ENCODE data around the gene CAPN10.
"Not testable (repeated sequence)": the region's sequence is repeated elsewhere in the genome, so short reads cannot be mapped to it uniquely, and the experiment has no call there.

Gene CAPN10

GRCh38 chr2:240557808-240558207 is 28.7 kb upstream of the CAPN10 start, which contains the start of gene ANKMY1:
Gene ANKMY1 (minus strand): TSS chr2:240557988. CDS start chr2:240557335, 653 bp downstream.
- CTCF ChIA-PET: interaction anchor here (1.2 to 1.4 kb wide), 2 partner anchors 8 to 44 kb away, joined by 3 to 7 read pairs; no protein-coding TSS in a partner anchor
- Mint-ChIP-seq H3K36me3 (peaks cover 46% of the 10 kb centered on the region), H3K4me3 (peak within 1 kb of the TSS; percentile 80), H3K9me3 (no peaks in the 10 kb centered on the region), H3K4me1 (peaks cover 50% of the 10 kb centered on the region), H3K27me3 (no peaks in the 10 kb centered on the region), H3K27ac (peak within 1 kb of the TSS; percentile 28)
- peak; percentile 78 for DNase-seq

- H3K27ac Mint-ChIP-seq: no peak overlapping the region
- no peaks in the 10 kb centered on the region for H3K27me3 Mint-ChIP-seq
- H3K4me3 Mint-ChIP-seq: peak overlapping the region; percentile 80
- H3K9me3 Mint-ChIP-seq: no peaks in the 10 kb centered on the region
- peaks cover 46% of the 10 kb centered on the region for H3K36me3 Mint-ChIP-seq
- peaks cover 55% of the 10 kb centered on the region for H3K4me1 Mint-ChIP-seq
- DNase-seq: peak; percentile 18
- CTCF ChIA-PET: interaction anchor here (1.2 kb wide), 1 partner anchor 44 kb away, joined by 3 read pairs; no protein-coding TSS in a partner anchor
These were observed 28.2 kb upstream of the CAPN10 start for GRCh38 chr2:240558236-240558761.

GRCh38 chr2:240559286-240559685 is 27.2 kb upstream of the CAPN10 start:
- H3K36me3 Mint-ChIP-seq: peaks cover 54% of the 10 kb centered on the region
- CTCF ChIA-PET: no interaction called here
- no peaks in the 10 kb centered on the region for H3K9me3 Mint-ChIP-seq
- peaks cover 65% of the 10 kb centered on the region for H3K4me1 Mint-ChIP-seq
- no peak for DNase-seq
- H3K27me3 Mint-ChIP-seq: no peaks in the 10 kb centered on the region
- H3K4me3 Mint-ChIP-seq: peak overlapping the region; percentile 80
- no peak overlapping the region for H3K27ac Mint-ChIP-seq

GRCh38 chr2:240560084-240560479 is 26.5 kb upstream of the CAPN10 start, which contains the start of gene DUSP28:
Gene DUSP28 (plus strand): TSS chr2:240560357. CDS start chr2:240560685, 328 bp downstream.
- CTCF ChIA-PET: interaction anchor here (7.9 kb wide), 1 partner anchor 24 kb away, joined by 100 read pairs; the partner anchor contains the start of gene CAPN10
- Mint-ChIP-seq H3K27me3 (no peaks in the 10 kb centered on the region), H3K9me3 (no peaks in the 10 kb centered on the region), H3K4me3 (peak within 1 kb of the TSS; percentile 82), H3K4me1 (peaks cover 73% of the 10 kb centered on the region), H3K36me3 (peaks cover 55% of the 10 kb centered on the region), H3K27ac (peak within 1 kb of the TSS; percentile 90)
- peak; percentile 93 for DNase-seq

GRCh38 chr2:240560480-240561324 is 25.8 kb upstream of the CAPN10 start:
- no peaks in the 10 kb centered on the region for H3K27me3 Mint-ChIP-seq
- H3K27ac Mint-ChIP-seq: peak overlapping the region; percentile 90
- H3K9me3 Mint-ChIP-seq: no peaks in the 10 kb centered on the region
- peaks cover 58% of the 10 kb centered on the region for H3K36me3 Mint-ChIP-seq
- DNase-seq: peak; percentile 100
- CTCF ChIA-PET: interaction anchor here (1.5 to 7.9 kb wide), 2 partner anchors 24 to 46 kb away, joined by 4 to 100 read pairs; partner anchors contain the start of gene CAPN10
- peak overlapping the region; percentile 82 for H3K4me3 Mint-ChIP-seq
- H3K4me1 Mint-ChIP-seq: peaks cover 79% of the 10 kb centered on the region

- CTCF ChIA-PET: interaction anchor here (0.7 to 7.9 kb wide), 3 partner anchors 23 to 48 kb away, joined by 3 to 100 read pairs (median 4); partner anchors contain the start of gene CAPN10
- peak; percentile 27 for DNase-seq
- H3K9me3 Mint-ChIP-seq: no peaks in the 10 kb centered on the region
- H3K4me3 Mint-ChIP-seq: peak overlapping the region; percentile 82
- H3K27me3 Mint-ChIP-seq: no peaks in the 10 kb centered on the region
- peaks cover 78% of the 10 kb centered on the region for H3K4me1 Mint-ChIP-seq
- peak overlapping the region; percentile 90 for H3K27ac Mint-ChIP-seq
- H3K36me3 Mint-ChIP-seq: peaks cover 57% of the 10 kb centered on the region
These were observed 25.1 kb upstream of the CAPN10 start for GRCh38 chr2:240561325-240561971.

- not testable (repeated sequence) for H3K4me3 Mint-ChIP-seq, H3K9me3 Mint-ChIP-seq, H3K27me3 Mint-ChIP-seq, H3K27ac Mint-ChIP-seq
- peak; percentile 7 for DNase-seq
- CTCF ChIA-PET: interaction anchor here (1.2 to 7.9 kb wide), 2 partner anchors 21 to 49 kb away, joined by 4 to 100 read pairs; partner anchors contain the start of gene CAPN10
- H3K4me1 Mint-ChIP-seq: peaks cover 71% of the 10 kb centered on the region
- H3K36me3 Mint-ChIP-seq: peaks cover 51% of the 10 kb centered on the region
These were observed 23.3 kb upstream of the CAPN10 start for GRCh38 chr2:240563231-240563630.

GRCh38 chr2:240563951-240564560 is 22.5 kb upstream of the CAPN10 start:
- DNase-seq: peak; percentile 15
- CTCF ChIA-PET: interaction anchor here (1.2 to 7.9 kb wide), 5 partner anchors 12 to 57 kb away, joined by 4 to 100 read pairs (median 10); partner anchors contain the start of gene CAPN10
- Mint-ChIP-seq H3K9me3 (no peaks in the 10 kb centered on the region), H3K27ac (peak overlapping the region; percentile 95), H3K36me3 (peaks cover 43% of the 10 kb centered on the region), H3K4me3 (peak overlapping the region; percentile 91), H3K27me3 (no peaks in the 10 kb centered on the region), H3K4me1 (peaks cover 63% of the 10 kb centered on the region)

GRCh38 chr2:240564561-240565332 is 21.8 kb upstream of the CAPN10 start:
- peak; percentile 57 for DNase-seq
- H3K27ac Mint-ChIP-seq: peak overlapping the region; percentile 95
- H3K4me1 Mint-ChIP-seq: peaks cover 62% of the 10 kb centered on the region
- no peaks in the 10 kb centered on the region for H3K27me3 Mint-ChIP-seq
- CTCF ChIA-PET: interaction anchor here (0.9 to 7.9 kb wide), 5 partner anchors 13 to 57 kb away, joined by 3 to 100 read pairs (median 10); partner anchors contain the start of gene CAPN10
- peak overlapping the region; percentile 91 for H3K4me3 Mint-ChIP-seq
- H3K36me3 Mint-ChIP-seq: peaks cover 44% of the 10 kb centered on the region
- no peaks in the 10 kb centered on the region for H3K9me3 Mint-ChIP-seq

- H3K27me3 Mint-ChIP-seq: no peaks in the 10 kb centered on the region
- peaks cover 67% of the 10 kb centered on the region for H3K4me1 Mint-ChIP-seq
- no peaks in the 10 kb centered on the region for H3K9me3 Mint-ChIP-seq
- peak overlapping the region; percentile 91 for H3K4me3 Mint-ChIP-seq
- peaks cover 50% of the 10 kb centered on the region for H3K36me3 Mint-ChIP-seq
- peak overlapping the region; percentile 95 for H3K27ac Mint-ChIP-seq
- CTCF ChIA-PET: interaction anchor here (0.8 to 7.9 kb wide), 10 partner anchors 9 to 64 kb away, joined by 3 to 100 read pairs (median 6); partner anchors contain the start of gene CAPN10
- DNase-seq: peak; percentile 95
These were observed 21.0 kb upstream of the CAPN10 start for GRCh38 chr2:240565333-240566202.

- peak; percentile 98 for DNase-seq
- peaks cover 72% of the 10 kb centered on the region for H3K4me1 Mint-ChIP-seq
- H3K27ac Mint-ChIP-seq: peak overlapping the region; percentile 95
- CTCF ChIA-PET: interaction anchor here (0.8 to 7.9 kb wide), 8 partner anchors 10 to 56 kb away, joined by 3 to 100 read pairs (median 7); partner anchors contain the start of gene CAPN10
- peak overlapping the region; percentile 92 for H3K4me3 Mint-ChIP-seq
- H3K9me3 Mint-ChIP-seq: no peaks in the 10 kb centered on the region
- no peaks in the 10 kb centered on the region for H3K27me3 Mint-ChIP-seq
- H3K36me3 Mint-ChIP-seq: peaks cover 56% of the 10 kb centered on the region
These were observed 20.1 kb upstream of the CAPN10 start for GRCh38 chr2:240566203-240567136.
